HL-60/S4 (cell line): ENCODE results near the gene FARP1.
"Not testable (repeated sequence)": the region's sequence is repeated elsewhere in the genome, so short reads cannot be mapped to it uniquely, and the experiment has no call there.

Source experiments
- in situ Hi-C: fragments of 300-500 bp; cut with MboI; formaldehyde crosslinking; loops from 2 replicates; pipeline ENCODE4 v1.14.3; 2022; ENCODE audit warnings: low sequenced_read_pairs

The FARP1 gene

DNA sequence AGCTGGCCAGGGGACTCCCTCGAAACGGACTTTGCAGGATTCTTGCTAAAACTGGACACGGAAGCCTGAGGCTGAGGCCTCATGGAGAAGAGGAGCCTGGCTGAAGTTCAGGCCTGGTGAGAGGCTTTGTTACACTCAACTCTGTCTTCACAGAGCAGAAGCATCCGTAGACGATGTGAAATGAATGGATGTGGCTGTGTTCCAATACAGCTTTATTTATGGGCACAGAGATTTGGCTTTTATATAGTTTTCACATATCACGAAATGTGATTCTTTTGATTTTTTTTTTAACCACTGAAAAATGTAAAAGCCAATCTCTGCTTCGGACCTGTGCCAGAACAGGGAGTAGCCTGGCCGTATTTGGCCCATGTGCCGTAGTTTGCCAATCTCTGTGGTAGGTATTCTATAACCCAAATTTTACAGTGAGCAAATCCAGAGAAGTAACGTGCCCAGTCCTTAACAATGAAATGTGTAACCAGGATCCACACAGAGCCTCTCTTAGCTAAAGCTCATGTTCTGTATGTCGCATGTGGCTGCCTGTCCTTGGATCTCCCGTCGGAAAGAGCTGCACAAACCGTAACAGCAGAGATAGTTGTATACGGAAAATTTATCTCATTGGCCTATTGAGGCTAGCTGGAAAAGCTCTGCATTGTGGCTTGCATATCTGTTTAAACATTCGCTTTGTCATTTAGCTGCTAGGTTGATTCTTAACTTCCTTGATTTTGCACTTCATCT, 205.7 kb downstream of the FARP1 start:
- in situ Hi-C loops = no loop called here

- in situ Hi-C loops = no loop called here
Measured at GRCh38 chr13:98349731-98350305, 206.9 kb downstream of the FARP1 start.

GRCh38 chr13:98350746-98351330, 207.9 kb downstream of the FARP1 start:
- in situ Hi-C loops = no loop called here

- in situ Hi-C loops = no loop called here
Measured at GRCh38 chr13:98351636-98352035, 208.7 kb downstream of the FARP1 start.

- in situ Hi-C loops = no loop called here
Measured at GRCh38 chr13:98352226-98352625, 209.3 kb downstream of the FARP1 start.

DNA sequence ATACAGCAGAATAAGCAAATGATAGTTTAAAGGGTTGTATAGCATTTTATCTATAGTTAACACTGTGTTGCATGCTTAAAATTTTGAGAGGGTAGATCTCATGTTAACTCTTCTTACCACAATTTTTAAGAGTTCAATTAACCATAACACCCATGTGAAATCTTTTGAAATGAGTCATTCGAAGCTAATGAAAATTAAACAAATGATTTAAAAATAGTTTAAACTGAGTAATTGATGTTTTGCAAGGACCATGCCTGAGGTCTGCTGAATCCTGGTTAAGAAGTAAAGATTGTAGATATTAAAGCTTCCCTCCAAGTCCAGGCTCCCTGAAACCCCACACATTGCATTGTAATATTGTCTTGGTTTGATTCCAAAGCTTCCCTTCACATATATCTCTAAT, 210.9 kb downstream of the FARP1 start:
- in situ Hi-C loops = no loop called here

DNA sequence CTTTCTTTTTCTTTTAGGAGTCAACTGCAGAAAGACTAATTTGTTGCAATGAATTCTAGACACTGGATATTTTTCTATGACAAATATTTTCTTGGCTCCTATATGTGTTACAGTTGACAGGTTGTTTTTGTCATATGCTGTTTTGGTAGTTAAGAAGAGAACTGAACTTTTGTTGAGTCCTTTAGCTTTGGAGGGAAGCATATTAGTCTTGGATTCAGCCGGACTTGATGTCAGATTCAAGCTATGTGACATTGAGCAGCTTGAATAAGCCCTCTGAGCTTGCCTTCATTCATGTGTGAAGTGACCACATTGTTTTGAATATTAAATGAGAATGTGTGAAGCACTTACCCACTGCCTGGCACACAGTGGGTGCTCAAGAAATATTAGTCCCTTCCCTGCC, 216.0 kb downstream of the FARP1 start:
- in situ Hi-C loops = no loop called here

- in situ Hi-C loops = no loop called here
Measured at GRCh38 chr13:98360545-98360944, 217.7 kb downstream of the FARP1 start.

DNA sequence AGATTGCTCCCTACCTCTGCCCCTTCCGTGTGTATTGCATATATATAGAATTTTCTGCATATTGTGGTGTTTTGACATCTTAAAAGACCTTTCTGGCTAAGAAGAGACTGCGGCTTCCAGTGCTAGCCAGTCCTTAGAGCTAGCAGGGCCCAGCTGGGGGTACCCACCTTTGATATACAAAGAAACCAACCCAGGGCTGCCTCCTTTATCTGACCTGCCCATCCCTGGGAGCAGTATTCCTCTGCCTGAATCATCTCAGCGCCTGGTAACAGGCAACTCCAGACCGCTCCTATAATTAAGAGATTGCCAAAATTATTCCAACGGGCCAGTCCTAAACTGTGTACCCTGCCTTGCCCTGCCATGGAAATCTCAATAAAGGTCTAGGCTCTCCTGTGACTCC, 220.4 kb downstream of the FARP1 start:
- in situ Hi-C loops = no loop called here

GRCh38 chr13:98364179-98364578, 221.3 kb downstream of the FARP1 start:
- in situ Hi-C loops = no loop called here

GRCh38 chr13:98364647-98365046, 221.8 kb downstream of the FARP1 start:
- in situ Hi-C loops = no loop called here

DNA sequence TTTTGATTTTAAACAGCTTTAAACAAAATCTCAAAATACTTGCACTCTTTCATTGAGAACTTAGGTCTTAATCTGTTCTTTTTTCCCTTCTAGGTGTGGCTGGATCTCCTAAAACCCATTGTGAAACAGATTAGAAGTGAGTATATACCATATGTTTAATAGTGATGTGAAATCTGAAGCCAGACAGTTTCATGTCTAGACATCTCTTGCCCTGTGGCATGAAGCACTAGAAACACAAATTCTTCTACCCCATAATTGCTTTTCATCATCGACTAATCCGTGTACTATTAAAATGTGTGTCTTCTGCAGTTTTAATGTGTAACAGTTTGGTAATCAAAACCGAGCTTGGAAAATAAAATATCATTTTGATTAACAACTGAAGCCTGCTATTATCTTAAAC, 222.4 kb downstream of the FARP1 start:
- in situ Hi-C loops = no loop called here

DNA sequence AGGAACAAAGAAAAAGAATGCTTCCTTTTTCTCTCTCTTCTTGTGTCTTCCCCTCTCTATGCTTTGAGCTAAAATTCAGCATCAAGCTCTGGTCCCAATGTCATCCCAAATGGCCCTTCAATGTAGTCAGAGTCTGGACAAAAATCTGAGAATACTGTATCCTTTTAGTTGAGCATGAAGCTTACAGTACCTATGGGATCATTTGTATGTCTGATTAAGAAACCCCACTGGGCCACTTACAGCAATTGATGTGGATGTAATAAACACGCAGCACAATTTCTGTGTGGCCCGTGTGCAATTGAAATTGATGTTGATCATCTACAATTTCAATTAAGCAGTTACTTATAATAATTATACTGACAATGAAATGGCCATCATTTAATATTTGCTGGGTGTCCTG, 223.1 kb downstream of the FARP1 start:
- in situ Hi-C loops = no loop called here

GRCh38 chr13:98366443-98366842, 223.5 kb downstream of the FARP1 start:
- in situ Hi-C loops = no loop called here

GRCh38 chr13:98366959-98367358, 224.1 kb downstream of the FARP1 start:
- in situ Hi-C loops = no loop called here

GRCh38 chr13:98368019-98368418, 225.1 kb downstream of the FARP1 start:
- in situ Hi-C loops = no loop called here

DNA sequence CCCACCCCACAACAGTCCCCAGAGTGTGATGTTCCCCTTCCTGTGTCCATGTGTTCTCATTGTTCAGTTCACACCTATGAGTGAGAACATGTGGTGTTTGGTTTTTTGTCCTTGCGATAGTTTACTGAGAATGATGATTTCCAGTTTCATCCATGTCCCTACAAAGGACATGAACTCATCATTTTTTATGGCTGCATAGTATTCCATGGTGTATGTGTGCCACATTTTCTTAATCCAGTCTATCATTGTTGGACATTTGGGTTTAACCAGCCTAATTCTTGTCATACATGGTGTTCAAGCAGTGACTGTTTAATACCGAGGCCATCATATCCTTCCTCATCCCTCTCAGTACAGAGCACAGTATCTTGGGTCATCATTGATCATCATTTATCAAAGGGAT, 226.6 kb downstream of the FARP1 start:
- in situ Hi-C loops = not testable (repeated sequence)

DNA sequence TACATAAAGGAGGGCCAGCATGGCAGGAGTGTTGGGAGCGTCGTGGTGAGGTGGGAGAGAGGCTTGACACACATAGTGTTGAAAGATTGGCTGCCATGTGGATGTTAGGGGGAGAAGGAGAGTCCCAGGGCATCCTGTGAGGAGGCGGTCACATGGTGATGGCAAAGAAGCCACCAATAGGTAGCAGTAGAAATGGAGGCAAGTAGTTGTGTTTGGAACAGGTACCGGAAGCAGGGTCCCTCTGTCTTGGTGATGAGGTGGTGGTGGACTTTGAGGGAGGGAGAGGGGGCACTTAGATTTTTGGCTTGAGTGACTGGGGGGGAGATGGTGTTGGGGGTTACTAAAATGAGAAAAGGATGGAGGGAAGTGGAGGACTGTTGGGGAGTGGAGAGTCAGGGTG, 227.4 kb downstream of the FARP1 start:
- in situ Hi-C loops = no loop called here

DNA sequence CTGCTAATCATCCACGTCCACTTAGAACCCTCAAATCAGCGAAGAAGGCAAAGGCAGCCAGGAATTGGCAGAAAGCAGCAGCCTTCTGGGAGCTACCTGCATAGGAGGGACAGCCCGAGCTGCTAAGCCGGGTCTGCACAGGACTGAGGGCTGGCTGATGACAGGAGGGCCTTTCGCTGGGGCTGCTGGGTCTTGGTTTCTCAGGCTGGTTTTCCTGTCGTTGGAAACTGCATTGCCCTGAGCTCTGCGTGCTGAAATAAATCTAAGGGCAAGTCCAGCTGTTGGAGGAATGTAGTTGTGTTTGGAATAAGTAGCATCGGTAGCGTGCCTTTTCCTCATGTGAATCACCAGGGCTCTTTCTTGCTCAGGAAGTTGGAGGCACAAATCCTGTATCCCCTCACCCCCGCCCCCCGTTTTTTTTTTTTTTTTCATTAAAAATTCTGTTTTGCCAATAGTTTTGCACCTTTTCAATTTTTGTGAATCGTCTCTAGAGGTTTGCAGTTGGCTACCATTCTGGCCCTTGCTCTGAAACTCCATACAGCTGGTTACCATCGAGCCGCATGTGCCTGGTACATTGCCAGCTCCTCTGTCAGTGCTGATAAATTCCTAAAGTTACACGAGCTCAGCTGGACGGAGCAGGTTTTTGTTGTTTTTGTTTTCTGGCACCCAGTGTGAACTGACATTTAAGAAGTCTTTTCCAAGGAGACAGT, 228.1 kb downstream of the FARP1 start:
- in situ Hi-C loops = no loop called here

DNA sequence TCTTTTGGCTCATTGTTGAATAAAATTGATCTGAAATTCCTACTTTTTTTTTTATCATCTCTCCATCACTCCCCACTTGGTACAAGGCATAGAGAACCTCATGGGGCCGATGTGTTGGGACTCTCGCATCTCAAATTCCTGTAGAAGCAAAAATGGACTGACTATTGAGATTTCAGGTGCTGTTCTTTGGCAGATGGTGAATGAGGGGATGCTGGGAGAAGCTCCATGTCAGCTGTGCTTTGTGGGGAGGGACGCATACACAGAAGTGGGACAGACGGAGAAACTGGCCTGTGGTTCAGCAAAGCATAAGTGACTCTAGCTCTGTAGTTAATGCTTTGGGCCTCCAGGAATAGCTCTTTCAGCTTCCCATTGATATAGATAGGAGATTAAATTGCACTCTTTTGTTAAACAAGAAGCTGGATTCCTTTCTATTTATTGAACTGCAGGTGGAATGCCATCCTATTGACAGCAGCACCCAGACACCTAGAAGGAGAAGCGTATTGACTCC, 228.7 kb downstream of the FARP1 start:
- in situ Hi-C loops = no loop called here

- in situ Hi-C loops = no loop called here
Measured at GRCh38 chr13:98372876-98373275, 230.0 kb downstream of the FARP1 start.

- in situ Hi-C loops = no loop called here
Measured at GRCh38 chr13:98374750-98375149, 231.9 kb downstream of the FARP1 start.
